LNCaP clone FGC (cell line): ENCODE results near the gene SAMD13.

ENCODE experiments used
- DNase-seq: peaks from one replicate; pipeline ENCODE4 v3.0.0-alpha.2; 2011; ENCODE audit warnings: low read depth
- H3K4me3 ChIP-seq: 2 replicates; pipeline ENCODE4 v1.5.1; 2011; ENCODE audit warnings: mild to moderate bottlenecking, low read depth, low read length, control low read depth
- TF ChIP-seq, protein P1 (sequence below): IDR thresholded peaks from 2 replicates; pipeline ENCODE4 v1.5.1; 2012; ENCODE audit warnings: mild to moderate bottlenecking; ENCODE audit not compliant: control insufficient read depth, insufficient read depth; ENCODE audit errors: extremely low read depth

Gene SAMD13

DNA sequence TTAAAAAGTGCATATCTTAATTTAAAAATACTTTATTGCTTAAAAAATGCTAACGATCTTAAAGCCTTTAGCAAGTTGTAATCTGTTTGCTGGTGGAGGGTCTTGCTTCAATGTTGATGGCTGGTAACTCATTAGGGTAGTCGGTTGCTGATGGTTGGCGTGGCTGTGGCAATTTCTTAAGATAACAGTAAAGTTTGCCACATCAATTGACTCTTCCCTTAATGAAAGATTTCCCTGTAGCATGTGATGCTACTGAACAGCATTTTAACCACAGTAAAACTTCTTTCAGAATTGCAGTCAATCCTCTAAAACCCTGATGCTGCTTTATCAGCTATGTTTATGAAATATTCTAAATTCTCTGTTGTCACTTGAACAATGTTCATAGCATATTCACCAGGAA lies 6.8 kb upstream of the SAMD13 start:
- no peak overlapping the region for H3K4me3 ChIP-seq
- TF ChIP-seq, protein P1, sequence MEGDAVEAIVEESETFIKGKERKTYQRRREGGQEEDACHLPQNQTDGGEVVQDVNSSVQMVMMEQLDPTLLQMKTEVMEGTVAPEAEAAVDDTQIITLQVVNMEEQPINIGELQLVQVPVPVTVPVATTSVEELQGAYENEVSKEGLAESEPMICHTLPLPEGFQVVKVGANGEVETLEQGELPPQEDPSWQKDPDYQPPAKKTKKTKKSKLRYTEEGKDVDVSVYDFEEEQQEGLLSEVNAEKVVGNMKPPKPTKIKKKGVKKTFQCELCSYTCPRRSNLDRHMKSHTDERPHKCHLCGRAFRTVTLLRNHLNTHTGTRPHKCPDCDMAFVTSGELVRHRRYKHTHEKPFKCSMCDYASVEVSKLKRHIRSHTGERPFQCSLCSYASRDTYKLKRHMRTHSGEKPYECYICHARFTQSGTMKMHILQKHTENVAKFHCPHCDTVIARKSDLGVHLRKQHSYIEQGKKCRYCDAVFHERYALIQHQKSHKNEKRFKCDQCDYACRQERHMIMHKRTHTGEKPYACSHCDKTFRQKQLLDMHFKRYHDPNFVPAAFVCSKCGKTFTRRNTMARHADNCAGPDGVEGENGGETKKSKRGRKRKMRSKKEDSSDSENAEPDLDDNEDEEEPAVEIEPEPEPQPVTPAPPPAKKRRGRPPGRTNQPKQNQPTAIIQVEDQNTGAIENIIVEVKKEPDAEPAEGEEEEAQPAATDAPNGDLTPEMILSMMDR: no peak
- DNase-seq: no peak

DNA sequence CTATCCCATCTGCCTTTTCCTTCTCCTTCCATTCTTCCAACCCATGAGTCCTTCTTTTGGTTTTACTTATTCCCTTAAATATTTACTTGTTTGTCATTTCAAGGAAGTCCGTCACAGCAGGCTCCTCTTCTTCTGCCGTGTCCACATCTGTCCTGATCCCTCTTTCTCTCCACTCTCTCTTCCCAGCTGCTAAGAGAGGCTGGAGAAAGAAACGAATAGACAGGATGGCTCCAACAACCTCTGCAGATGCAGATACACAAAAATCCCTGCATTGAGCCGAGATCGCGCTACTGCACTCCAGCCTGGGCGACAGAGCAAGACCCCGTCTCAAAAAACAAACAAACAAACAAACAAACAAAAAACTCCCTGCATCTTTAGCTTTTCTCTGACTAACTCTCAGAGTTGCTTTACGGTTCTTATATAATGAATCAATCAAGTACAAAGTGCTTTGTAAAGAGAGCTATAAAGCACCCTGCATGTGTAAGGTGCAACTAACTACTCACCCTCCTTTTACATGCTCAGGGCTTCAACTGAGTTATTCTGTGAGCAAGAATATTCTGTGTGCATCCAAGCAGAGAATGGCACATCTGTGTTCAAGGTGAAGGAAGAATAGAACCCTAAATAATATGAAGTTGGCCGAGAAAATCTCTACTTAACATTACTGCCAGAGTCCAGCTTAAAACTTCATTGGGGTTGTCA lies 3.8 kb upstream of the SAMD13 start:
- H3K4me3 ChIP-seq: peak overlapping the region; percentile 69
- TF ChIP-seq, protein P1: no peak
- no peak for DNase-seq

DNA sequence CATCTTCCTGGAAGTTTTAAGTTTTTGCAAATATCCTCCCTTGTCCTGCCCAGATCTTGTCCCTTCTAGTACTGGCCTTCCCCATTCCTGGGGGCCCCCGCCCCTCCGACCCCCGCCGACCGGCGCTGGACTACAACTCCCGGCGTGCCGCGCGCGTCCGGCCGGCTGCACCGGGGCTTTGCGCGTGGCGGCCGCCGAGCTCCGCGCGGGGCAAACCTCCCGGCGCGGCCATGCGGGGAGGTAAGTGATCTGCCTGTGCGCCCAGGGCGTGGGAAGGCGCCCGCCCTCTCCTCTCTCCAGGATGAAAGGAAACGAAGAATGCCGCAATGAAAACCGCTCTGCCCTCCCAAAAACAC lies 3.2 kb upstream of the SAMD13 start:
- TF ChIP-seq, protein P1: no peak
- H3K4me3 ChIP-seq: peak overlapping the region; percentile 69
- no peak for DNase-seq

DNA sequence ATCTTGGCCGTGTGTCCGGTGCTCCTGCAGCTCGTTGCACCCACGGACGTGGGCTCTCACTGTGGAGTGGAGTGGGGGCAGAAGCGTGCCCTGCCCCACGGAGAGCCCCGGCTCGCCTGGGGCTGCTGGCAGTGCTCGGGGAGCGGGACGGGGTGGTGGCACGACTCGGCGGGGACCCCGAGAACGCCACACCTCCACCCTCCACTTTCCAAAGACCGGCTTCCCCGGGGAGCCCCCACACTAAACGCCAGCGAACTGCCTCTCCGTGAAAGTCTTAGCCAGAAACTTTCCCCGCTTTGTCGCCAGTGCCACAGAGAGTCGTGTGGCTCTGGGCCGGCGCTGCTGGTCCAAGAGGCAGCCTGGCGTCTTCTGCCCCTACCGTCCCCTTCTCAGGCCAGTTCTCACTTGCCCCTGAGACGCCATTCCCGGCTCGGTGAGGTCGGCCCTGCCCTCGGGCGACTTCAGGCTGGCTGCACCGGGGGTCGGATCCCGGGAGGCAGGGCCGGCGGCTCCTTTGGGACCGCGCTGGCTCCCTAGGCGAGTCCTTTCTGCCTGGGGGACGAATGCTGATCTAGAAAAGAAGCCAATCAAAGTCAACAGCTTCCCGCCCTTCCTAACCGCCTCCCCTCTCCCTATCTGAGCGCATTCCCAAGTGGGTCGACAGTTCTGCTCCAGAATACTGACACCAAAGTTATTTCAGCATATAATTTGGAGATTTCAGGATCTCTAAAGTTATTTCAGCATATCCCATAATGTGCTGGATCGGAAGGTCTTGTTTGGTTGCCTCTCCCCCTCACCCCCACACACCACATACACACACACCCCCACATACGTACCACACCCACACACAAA lies 2.6 kb upstream of the SAMD13 start:
- TF ChIP-seq, protein P1: no peak
- peak overlapping the region; percentile 69 for H3K4me3 ChIP-seq
- DNase-seq: no peak

DNA sequence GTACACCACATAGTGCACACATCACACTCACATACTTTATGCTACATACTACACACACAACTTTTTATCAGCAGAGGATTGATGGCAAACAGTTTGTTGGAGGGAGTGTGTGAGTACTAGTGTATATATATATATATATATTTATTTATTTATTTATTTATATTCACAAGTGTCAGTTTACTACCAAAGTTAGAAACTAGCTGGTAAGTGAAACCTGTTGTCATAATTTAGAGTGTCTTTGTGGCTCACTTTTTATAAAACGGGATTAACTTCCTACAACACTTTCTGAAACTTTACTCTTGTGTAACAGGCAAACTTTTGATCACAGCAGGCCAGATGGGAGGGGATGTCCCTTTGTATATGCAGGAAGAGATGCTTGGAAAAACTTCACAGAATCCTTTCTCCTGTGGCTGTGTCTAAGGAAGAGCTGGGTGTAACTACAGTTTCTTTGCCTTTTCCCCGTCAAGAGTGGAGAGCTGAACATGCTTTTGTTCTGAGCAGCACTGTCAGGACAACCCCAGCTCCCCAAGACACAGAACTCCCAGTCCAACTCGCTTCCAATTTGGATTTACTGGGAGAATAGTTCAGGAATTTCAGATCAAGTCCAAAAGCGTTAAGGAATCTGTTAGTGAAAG lies 1.9 kb upstream of the SAMD13 start:
- DNase-seq: no peak
- TF ChIP-seq, protein P1: no peak
- H3K4me3 ChIP-seq: peak overlapping the region; percentile 69

DNA sequence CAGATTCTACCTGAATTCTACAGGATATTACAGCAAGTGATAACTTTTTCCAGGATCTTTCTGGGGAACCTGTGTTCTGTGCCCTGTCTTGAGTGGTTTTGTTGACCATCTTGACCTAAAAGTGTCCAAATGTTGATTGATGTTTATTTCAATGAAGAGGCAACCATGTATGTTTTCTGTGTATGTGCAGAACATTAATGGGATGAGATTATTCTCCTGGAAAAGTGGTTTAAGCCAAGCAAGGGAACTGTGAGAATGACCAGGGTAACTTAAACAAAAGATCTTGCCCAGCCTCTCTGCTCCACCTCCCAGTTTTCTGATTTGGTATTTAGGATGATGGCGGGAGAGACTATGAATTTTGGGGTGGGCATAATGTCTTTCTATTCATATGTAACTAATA lies 1.0 kb upstream of the SAMD13 start:
- TF ChIP-seq, protein P1: no peak
- DNase-seq: no peak
- no peak overlapping the region for H3K4me3 ChIP-seq
